H1 (cell line): ENCODE measurements around the gene SERTAD2. TPM values are rescaled to one million over a fixed set of nuclear protein-coding genes. Genes with fewer than 3 reads are reported as not detected.

Experiments
- CTCF ChIA-PET: fragments of 300-600 bp; sonication (Branson Sonifier 250); formaldehyde crosslinking; loops from one replicate; lab custom pipeline; 2021; ENCODE audit not compliant: partially characterized antibody; lab: Charles Lee
- POLR2A ChIA-PET: fragments of 300-600 bp; sonication (Branson Sonifier 250); formaldehyde crosslinking; loops from one replicate; lab custom pipeline; 2021; ENCODE audit warnings: inconsistent platforms; ENCODE audit not compliant: partially characterized antibody; lab: Charles Lee
- DNase-seq, 2 experiments: peaks; one replicate each; pipeline versions ENCODE4 v3.0.0 to v3.0.0-alpha.2; 2010 to 2022; ENCODE audit warnings: low spot score in 2 of 2, low read depth in 1 of 2, mixed read lengths in 1 of 2
- FAIRE-seq: peaks from 2 replicates; lab custom pipeline; 2011; peaks lifted over from hg19 to GRCh38; lab: Jason Lieb, UNC
- H2AFZ ChIP-seq: 2 replicates; pipeline ENCODE4 v1.8.1; 2012; ENCODE audit warnings: low read length, inconsistent platforms
- H2AK5ac ChIP-seq: 2 replicates; pipeline ENCODE4 v1.6.1; 2013; ENCODE audit warnings: low read depth, low read length
- H2BK120ac ChIP-seq: replicated peaks from 2 replicates; pipeline ENCODE3; 2013; ENCODE audit warnings: low read depth, low read length, inconsistent platforms
- H2BK12ac ChIP-seq: 2 replicates; pipeline ENCODE4 v1.6.1; 2013; ENCODE audit warnings: low read depth, low read length
- H2BK15ac ChIP-seq: 2 replicates; pipeline ENCODE4 v1.6.1; 2013; ENCODE audit warnings: low read length
- H2BK20ac ChIP-seq: 2 replicates; pipeline ENCODE4 v1.6.1; 2013; ENCODE audit warnings: low read length
- H2BK5ac ChIP-seq: 2 replicates; pipeline ENCODE4 v1.6.1; 2013; ENCODE audit warnings: low read depth, low read length
- H3K14ac ChIP-seq: 2 replicates; pipeline ENCODE4 v1.6.1; 2013; ENCODE audit warnings: inconsistent platforms; ENCODE audit not compliant: insufficient read length
- H3K18ac ChIP-seq: 2 replicates; pipeline ENCODE4 v1.6.1; 2013; ENCODE audit warnings: low read length; ENCODE audit errors: extremely low read depth
- H3K23ac ChIP-seq: 2 replicates; pipeline ENCODE4 v1.6.1; 2013; ENCODE audit warnings: inconsistent platforms; ENCODE audit not compliant: insufficient read length
- H3K23me2 ChIP-seq: 2 replicates; pipeline ENCODE4 v1.6.1; 2013; ENCODE audit warnings: low read depth, low read length
- H3K27ac ChIP-seq: 2 replicates; pipeline ENCODE4 v1.6.1; 2011; ENCODE audit warnings: low read depth, low read length, inconsistent platforms
- H3K27me3 ChIP-seq, 4 experiments: replicated peaks in 1 of 4; 1 replicate in 1 of 4; 2 replicates in 3 of 4; pipeline versions ENCODE4 v1.6.1 to v1.8.1; 2011 to 2013; ENCODE audit warnings: low read length in 3 of 4, mild to moderate bottlenecking in 3 of 4, inconsistent platforms in 2 of 4, mixed read lengths in 2 of 4, moderate library complexity in 1 of 4; ENCODE audit not compliant: control insufficient read depth in 3 of 4, insufficient read depth in 3 of 4; ENCODE audit errors: extremely low read depth in 1 of 4
- H3K36me3 ChIP-seq, 4 experiments: 2 replicates each; pipeline versions ENCODE4 v1.6.1 to v1.8.1; 2011 to 2013; ENCODE audit warnings: mild to moderate bottlenecking in 4 of 4, low read length in 3 of 4, moderate library complexity in 2 of 4, control low read depth in 1 of 4, inconsistent platforms in 1 of 4; ENCODE audit not compliant: insufficient read depth in 4 of 4, control insufficient read depth in 2 of 4
- H3K4ac ChIP-seq: replicated peaks from 2 replicates; pipeline ENCODE3; 2013; ENCODE audit warnings: low read length, low read depth, mixed read lengths, inconsistent platforms; ENCODE audit not compliant: insufficient read length
- H3K4me1 ChIP-seq, 4 experiments: replicated peaks in 1 of 4; 1 replicate in 1 of 4; 2 replicates in 3 of 4; pipeline versions ENCODE4 v1.6.1 to v1.8.1; 2011 to 2013; ENCODE audit warnings: low read length in 3 of 4, inconsistent platforms in 2 of 4, mixed read lengths in 1 of 4; ENCODE audit not compliant: insufficient read depth in 4 of 4, control insufficient read depth in 3 of 4
- H3K4me2 ChIP-seq, 2 experiments: 2 replicates each; pipeline versions ENCODE4 v1.6.1 to v1.8.1; 2011 to 2013; ENCODE audit warnings: low read depth in 2 of 2, low read length in 2 of 2, control low read depth in 1 of 2, inconsistent platforms in 1 of 2, mild to moderate bottlenecking in 1 of 2; ENCODE audit not compliant: insufficient read depth in 1 of 2
- H3K4me3 ChIP-seq, 4 experiments: fragments of 200-600, 300-600 bp in 1 of 4; sonication (generic), shearing (Covaris generic), sonication (Bioruptor Twin) in 1 of 4; 2 replicates each; pipeline versions ENCODE4 v1.5.1 to v1.8.1; 2011 to 2016; ENCODE audit warnings: low read length in 4 of 4, low read depth in 3 of 4, control low read depth in 2 of 4, inconsistent platforms in 2 of 4, mild to moderate bottlenecking in 2 of 4, mixed read lengths in 1 of 4, moderate library complexity in 1 of 4; ENCODE audit not compliant: insufficient read depth in 2 of 4; ENCODE audit errors: extremely low read depth in 1 of 4
- H3K56ac ChIP-seq: replicated peaks from 2 replicates; pipeline ENCODE3; 2013; ENCODE audit warnings: low read depth, mild to moderate bottlenecking, mixed read lengths, low read length, inconsistent platforms; ENCODE audit not compliant: insufficient read length
- H3K79me1 ChIP-seq: 2 replicates; pipeline ENCODE4 v1.6.1; 2013; ENCODE audit warnings: low read depth, low read length, control low read depth
- H3K79me2 ChIP-seq, 2 experiments: 2 replicates each; pipeline versions ENCODE4 v1.6.1 to v1.8.1; 2012 to 2013; ENCODE audit warnings: low read length in 2 of 2, mild to moderate bottlenecking in 2 of 2, inconsistent platforms in 1 of 2; ENCODE audit not compliant: insufficient read depth in 2 of 2, control insufficient read depth in 1 of 2
- H3K9ac ChIP-seq, 4 experiments: replicated peaks in 1 of 4; 1 replicate in 1 of 4; 2 replicates in 3 of 4; pipeline versions ENCODE4 v1.6.1 to v1.8.1; 2011 to 2013; ENCODE audit warnings: low read depth in 3 of 4, low read length in 3 of 4, control low read depth in 2 of 4, mild to moderate bottlenecking in 2 of 4, moderate library complexity in 2 of 4, inconsistent platforms in 1 of 4; ENCODE audit errors: extremely low read depth in 1 of 4
- H3K9me3 ChIP-seq, 2 experiments: 2 replicates each; pipeline versions ENCODE4 v1.6.1 to v1.8.1; 2012 to 2013; ENCODE audit warnings: mild to moderate bottlenecking in 2 of 2, moderate library complexity in 2 of 2, control low read depth in 1 of 2, inconsistent platforms in 1 of 2, low read depth in 1 of 2, low read length in 1 of 2, mixed read lengths in 1 of 2; ENCODE audit not compliant: insufficient read depth in 2 of 2
- H4K20me1 ChIP-seq, 2 experiments: replicated peaks in 1 of 2; 2 replicates each; pipeline versions ENCODE3 to v1.8.1; 2011 to 2013; ENCODE audit warnings: inconsistent platforms in 2 of 2, low read length in 2 of 2, mild to moderate bottlenecking in 1 of 2; ENCODE audit not compliant: insufficient read depth in 2 of 2, control insufficient read depth in 1 of 2
- H4K5ac ChIP-seq: 2 replicates; pipeline ENCODE4 v1.6.1; 2013; ENCODE audit warnings: low read length, low read depth, mixed read lengths, inconsistent platforms; ENCODE audit not compliant: insufficient read length
- H4K8ac ChIP-seq: 2 replicates; pipeline ENCODE4 v1.8.0; 2013; ENCODE audit warnings: mild to moderate bottlenecking, moderate library complexity, low read length, inconsistent platforms; ENCODE audit not compliant: insufficient read depth; ENCODE audit errors: extremely low read depth
- H4K91ac ChIP-seq: replicated peaks from 2 replicates; pipeline ENCODE3; 2013; ENCODE audit warnings: low read length, mixed read lengths, inconsistent platforms; ENCODE audit not compliant: insufficient read length
- CBX5 ChIP-seq: fragments of 300-800, 300-1000 bp; sonication (generic); IDR thresholded peaks from 2 replicates; pipeline ENCODE4 v1.7.1; 2016; ENCODE audit warnings: antibody characterized with exemption, low read length, low read depth
- WGBS, 2 experiments: shearing (Covaris generic) in 1 of 2; methylation state at CpG; one replicate each; pipeline versions ENCODE4 v1.1.6 to v1.1.7; 2013 to 2015; ENCODE audit warnings: low lambda C conversion rate in 2 of 2, mixed read lengths in 2 of 2, inconsistent platforms in 1 of 2, low coverage in 1 of 2, missing lambda C conversion rate in 1 of 2; ENCODE audit not compliant: insufficient replicate concordance in 2 of 2, insufficient coverage in 1 of 2, insufficient read length in 1 of 2; ENCODE audit errors: extremely low coverage in 1 of 2, missing lambda C conversion rate in 1 of 2; 5-methylcytosine and 5-hydroxymethylcytosine counted together
- polyA plus RNA-seq, 7 experiments: library from polyadenylated mRNA; depleted of rRNA in 3 of 7; stranded (reverse) in 5 of 7; unstranded in 2 of 7; fragments of >200 nt in 5 of 7; fragments of 200-250 nt in 2 of 7; gene quantifications; 1 replicate in 5 of 7; 2 replicates in 1 of 7; 4 replicates in 1 of 7; pipeline versions ENCODE4 v1.2.1 to v1.2.3, GENCODE V29; 2011 to 2013; ENCODE audit warnings: missing spikeins in 2 of 7, mixed read lengths in 2 of 7
- total RNA-seq: library from RNA; stranded (reverse); fragmentation: NEBNext Ultra II Directional; extraction: Animal tissue kit (Norgen Biotek cat#: 25700); gene quantifications from 2 replicates; pipeline ENCODE4 v1.2.1, GENCODE V29; 2021
- TF ChIP-seq, protein P1 (sequence below): IDR thresholded peaks from 2 replicates; pipeline ENCODE4 v1.6.1; 2011; ENCODE audit warnings: low read length, improper control_type of control experiment

SERTAD2 gene
- total and polyA plus RNA-seq, 2 of the 8 experiments (the other 6 are each of a cell fraction or from before 2014, with no cell fraction given), result 2.9 to 4.5 TPM

- CTCF ChIA-PET, result interaction anchor here (0.6 to 4.1 kb wide), 6 partner anchors 11 to 274 kb away, joined by 3 to 26 read pairs (median 6); no protein-coding TSS in a partner anchor
- H3K4me3 ChIP-seq, result no peak overlapping the region
Observed at GRCh38 chr2:64593035-64593655, 60.6 kb downstream of the SERTAD2 start.

More at GRCh38 chr2:64593035-64593655, 60.6 kb downstream of the SERTAD2 start:
- Histone ChIP-seq H4K5ac (no peak overlapping the region), H2AK5ac (no peak overlapping the region), H2BK15ac (no peak overlapping the region), H3K36me3 (peaks cover 0 to 7% (median 0%) of the 10 kb centered on the region in 4 experiments; a peak in 3 of 8 replicates), H2BK12ac (no peak overlapping the region), H3K27me3 (no peaks in the 10 kb centered on the region), H3K4me1 (no peaks in the 10 kb centered on the region), H2BK20ac (no peak overlapping the region), H3K56ac (no peak overlapping the region), H4K8ac (no peak overlapping the region)
- no peak for TF ChIP-seq CBX5
- TF ChIP-seq, protein P1, sequence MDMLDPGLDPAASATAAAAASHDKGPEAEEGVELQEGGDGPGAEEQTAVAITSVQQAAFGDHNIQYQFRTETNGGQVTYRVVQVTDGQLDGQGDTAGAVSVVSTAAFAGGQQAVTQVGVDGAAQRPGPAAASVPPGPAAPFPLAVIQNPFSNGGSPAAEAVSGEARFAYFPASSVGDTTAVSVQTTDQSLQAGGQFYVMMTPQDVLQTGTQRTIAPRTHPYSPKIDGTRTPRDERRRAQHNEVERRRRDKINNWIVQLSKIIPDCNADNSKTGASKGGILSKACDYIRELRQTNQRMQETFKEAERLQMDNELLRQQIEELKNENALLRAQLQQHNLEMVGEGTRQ, result 0 out of 2 replicates have a peak, but pooled peaks have one; percentile 38
- TF ChIP-seq, all 59 proteins: peak for 1
- H3K9ac ChIP-seq, result no peak overlapping the region
- H3K14ac ChIP-seq, result no peak overlapping the region
- no peak overlapping the region for H3K27ac ChIP-seq
- no peak overlapping the region for H2BK5ac ChIP-seq
- H3K4ac ChIP-seq, result no peak overlapping the region
- 81% methylated on average over 4 of the region's 4 CpGs; no CpG with 5 or more reads in 1 of the 2 experiments for WGBS, 2 experiments
- no peak overlapping the region for H4K91ac ChIP-seq
- no peak overlapping the region for H3K23ac ChIP-seq
- no peak overlapping the region for H2BK120ac ChIP-seq
- H3K9me3 ChIP-seq, result no peaks in the 10 kb centered on the region
- no peak for DNase-seq
- H2AFZ ChIP-seq, result no peak overlapping the region
- H3K23me2 ChIP-seq, result no peaks in the 10 kb centered on the region; the same call in 1 of the 2 replicates
- no peaks in the 10 kb centered on the region for H3K79me2 ChIP-seq
- POLR2A ChIA-PET, result no interaction called here
- no peaks in the 10 kb centered on the region for H3K79me1 ChIP-seq
- H4K20me1 ChIP-seq, result no peaks in the 10 kb centered on the region
- H3K18ac ChIP-seq, result no peak overlapping the region
- no peak overlapping the region for H3K4me2 ChIP-seq
- FAIRE-seq, result no peak
